Activated CD8-positive, alpha-beta T cell treated with anti-CD3 and anti-CD28 coated beads for 36 hours (primary cell): ENCODE measurements around the gene SLC23A1. TPM values are rescaled to one million over a fixed set of nuclear protein-coding genes. Genes with fewer than 3 reads are reported as not detected.

Experiments used
- ATAC-seq: fragments of 200-7000 bp; cut with Tn5 transposase; one replicate; pipeline ENCODE4 v1.10.0; 2021; ENCODE audit warnings: mild to moderate bottlenecking, moderate library complexity
- CTCF ChIA-PET: fragments of 350-600 bp; sonication (Branson Sonifier 250); formaldehyde crosslinking; loops from one replicate; lab custom pipeline; 2021; ENCODE audit warnings: antibody characterized with exemption; lab: Charles Lee
- POLR2A ChIA-PET: fragments of 350-600 bp; sonication (Branson Sonifier 250); formaldehyde crosslinking; loops from one replicate; lab custom pipeline; 2021; ENCODE audit warnings: antibody characterized with exemption; lab: Charles Lee
- DNase-seq: peaks from one replicate; pipeline ENCODE4 v3.0.0-alpha.2; 2020
- H3K27ac Mint-ChIP-seq: one replicate; pipeline ENCODE4 v1.8.0; 2021; ENCODE audit warnings: mild to moderate bottlenecking, mixed read lengths
- H3K27me3 Mint-ChIP-seq: one replicate; pipeline ENCODE4 v1.8.0; 2021; ENCODE audit warnings: mixed read lengths
- H3K36me3 Mint-ChIP-seq: one replicate; pipeline ENCODE4 v1.8.0; 2021; ENCODE audit warnings: low read depth, mixed read lengths
- H3K4me1 Mint-ChIP-seq: one replicate; pipeline ENCODE4 v1.8.0; 2021; ENCODE audit warnings: low read depth, mixed read lengths
- H3K4me3 Mint-ChIP-seq: one replicate; pipeline ENCODE4 v1.8.0; 2021; ENCODE audit warnings: mild to moderate bottlenecking, moderate library complexity, mixed read lengths
- H3K9me3 Mint-ChIP-seq: one replicate; pipeline ENCODE4 v1.8.0; 2021; ENCODE audit warnings: mixed read lengths
- intact Hi-C: fragments of 100-400 bp; cut with micrococcal nuclease; formaldehyde crosslinking; loops from one replicate; pipeline ENCODE4 v1.10.0; 2022
- total RNA-seq, 2 experiments: library from RNA; stranded (reverse); gene quantifications; one replicate each; pipeline ENCODE4 v1.2.3, GENCODE V29; 2021
- TF ChIP-seq, protein P1 (sequence below): fragments of 200-600 bp; IDR thresholded peaks from one replicate; pipeline ENCODE4 v1.8.0; 2022; ENCODE audit warnings: antibody characterized with exemption, mild to moderate bottlenecking

Gene SLC23A1
- total RNA-seq, 2 experiments from 2014 or later, result 0.63 to 0.89 TPM

GRCh38 chr5:139414581-139415130, 31.6 kb upstream of the SLC23A1 start:
- Mint-ChIP-seq H3K36me3 (peaks cover 32% of the 10 kb centered on the region), H3K9me3 (no peaks in the 10 kb centered on the region), H3K27ac (peak overlapping the region; percentile 96), H3K4me3 (peak overlapping the region; percentile 49), H3K27me3 (no peaks in the 10 kb centered on the region), H3K4me1 (peaks cover 45% of the 10 kb centered on the region)
- TF ChIP-seq, protein P1, sequence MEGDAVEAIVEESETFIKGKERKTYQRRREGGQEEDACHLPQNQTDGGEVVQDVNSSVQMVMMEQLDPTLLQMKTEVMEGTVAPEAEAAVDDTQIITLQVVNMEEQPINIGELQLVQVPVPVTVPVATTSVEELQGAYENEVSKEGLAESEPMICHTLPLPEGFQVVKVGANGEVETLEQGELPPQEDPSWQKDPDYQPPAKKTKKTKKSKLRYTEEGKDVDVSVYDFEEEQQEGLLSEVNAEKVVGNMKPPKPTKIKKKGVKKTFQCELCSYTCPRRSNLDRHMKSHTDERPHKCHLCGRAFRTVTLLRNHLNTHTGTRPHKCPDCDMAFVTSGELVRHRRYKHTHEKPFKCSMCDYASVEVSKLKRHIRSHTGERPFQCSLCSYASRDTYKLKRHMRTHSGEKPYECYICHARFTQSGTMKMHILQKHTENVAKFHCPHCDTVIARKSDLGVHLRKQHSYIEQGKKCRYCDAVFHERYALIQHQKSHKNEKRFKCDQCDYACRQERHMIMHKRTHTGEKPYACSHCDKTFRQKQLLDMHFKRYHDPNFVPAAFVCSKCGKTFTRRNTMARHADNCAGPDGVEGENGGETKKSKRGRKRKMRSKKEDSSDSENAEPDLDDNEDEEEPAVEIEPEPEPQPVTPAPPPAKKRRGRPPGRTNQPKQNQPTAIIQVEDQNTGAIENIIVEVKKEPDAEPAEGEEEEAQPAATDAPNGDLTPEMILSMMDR, result no peak
- intact Hi-C loops, result no loop called here
- DNase-seq (peak; percentile 55), ATAC-seq (peak; percentile 47)
- ChIA-PET POLR2A (interaction anchor here (0.9 to 4.1 kb wide), 11 partner anchors 10 to 333 kb away, joined by 3 to 49 read pairs (median 3); partner anchors contain the start of genes SMIM33, SPATA24 and UBE2D2), CTCF (interaction anchor here (1.2 to 13.9 kb wide), 9 partner anchors 8 to 102 kb away, joined by 3 to 444 read pairs (median 4); partner anchors contain the start of genes PAIP2 and SPATA24)

- H3K9me3 Mint-ChIP-seq, result no peaks in the 10 kb centered on the region
- intact Hi-C loops, result no loop called here
- TF ChIP-seq, protein P1, result no peak
- H3K4me1 Mint-ChIP-seq, result peaks cover 45% of the 10 kb centered on the region
- ATAC-seq (peak; percentile 46), DNase-seq (peak; percentile 35)
- no peaks in the 10 kb centered on the region for H3K27me3 Mint-ChIP-seq
- H3K4me3 Mint-ChIP-seq, result no peak overlapping the region
- peaks cover 29% of the 10 kb centered on the region for H3K36me3 Mint-ChIP-seq
- H3K27ac Mint-ChIP-seq, result peak overlapping the region; percentile 96
- CTCF ChIA-PET, result interaction anchor here (1.2 to 13.9 kb wide), 7 partner anchors 9 to 103 kb away, joined by 3 to 444 read pairs (median 7); partner anchors contain the start of gene SPATA24
- POLR2A ChIA-PET, result interaction anchor here (0.9 to 4.1 kb wide), 7 partner anchors 10 to 334 kb away, joined by 3 to 49 read pairs (median 4); partner anchors contain the start of genes SMIM33, SPATA24 and UBE2D2
These were observed 30.9 kb upstream of the SLC23A1 start for GRCh38 chr5:139413963-139414362.

GRCh38 chr5:139413153-139413552, 30.1 kb upstream of the SLC23A1 start:
- Mint-ChIP-seq H3K9me3 (no peaks in the 10 kb centered on the region), H3K27me3 (no peaks in the 10 kb centered on the region), H3K27ac (peak overlapping the region; percentile 96), H3K4me1 (peaks cover 45% of the 10 kb centered on the region), H3K4me3 (no peak overlapping the region), H3K36me3 (peaks cover 23% of the 10 kb centered on the region)
- intact Hi-C loops, result no loop called here
- ChIA-PET CTCF (interaction anchor here (1.9 to 13.9 kb wide), 3 partner anchors 9 to 104 kb away, joined by 11 to 444 read pairs (median 17); partner anchors contain the start of gene SPATA24), POLR2A (interaction anchor here (0.6 to 4.1 kb wide), 3 partner anchors 9 to 148 kb away, joined by 3 to 49 read pairs (median 4); partner anchors contain the start of genes SPATA24 and UBE2D2)
- TF ChIP-seq, protein P1, result no peak
- DNase-seq, result no peak
- no peak for ATAC-seq

GRCh38 chr5:139410993-139411828, 28.1 kb upstream of the SLC23A1 start:
- intact Hi-C loops, result no loop called here
- no peak for ATAC-seq
- POLR2A ChIA-PET, result interaction anchor here (0.8 to 2.4 kb wide), 3 partner anchors 11 to 135 kb away, joined by 3 to 5 read pairs (median 4); partner anchors contain the start of gene SMIM33
- TF ChIP-seq, protein P1, result no peak
- Mint-ChIP-seq H3K36me3 (peaks cover 14% of the 10 kb centered on the region), H3K27ac (no peak overlapping the region), H3K9me3 (no peaks in the 10 kb centered on the region), H3K4me3 (no peak overlapping the region), H3K4me1 (peaks cover 45% of the 10 kb centered on the region), H3K27me3 (no peaks in the 10 kb centered on the region)
- CTCF ChIA-PET, result interaction anchor here (0.8 to 2.3 kb wide), 7 partner anchors 9 to 207 kb away, joined by 3 to 19 read pairs (median 4); no protein-coding TSS in a partner anchor
- DNase-seq, result no peak
